IPS DF 6.9 (cell line): ENCODE results near the gene ITPK1.
"Not testable (repeated sequence)": the region's sequence is repeated elsewhere in the genome, so short reads cannot be mapped to it uniquely, and the experiment has no call there.

Experiments
- DNase-seq: peaks from one replicate; pipeline ENCODE4 v3.0.0-alpha.2; 2013; ENCODE audit warnings: low read depth, low spot score
- H3K27ac ChIP-seq: one replicate; pipeline ENCODE4 v1.5.1; 2013; ENCODE audit warnings: low read length, control low read depth
- H3K27me3 ChIP-seq: 2 replicates; pipeline ENCODE4 v1.6.1; 2013; ENCODE audit warnings: mild to moderate bottlenecking, low read length; ENCODE audit not compliant: control insufficient read depth, insufficient read depth
- H3K36me3 ChIP-seq: 2 replicates; pipeline ENCODE4 v1.6.1; 2013; ENCODE audit warnings: low read length; ENCODE audit not compliant: control insufficient read depth, insufficient read depth
- H3K4me1 ChIP-seq: 2 replicates; pipeline ENCODE4 v1.6.1; 2013; ENCODE audit warnings: low read length; ENCODE audit not compliant: control insufficient read depth, insufficient read depth
- H3K4me3 ChIP-seq: 2 replicates; pipeline ENCODE4 v1.5.1; 2013; ENCODE audit warnings: mild to moderate bottlenecking, low read length
- H3K9me3 ChIP-seq: 2 replicates; pipeline ENCODE4 v1.6.1; 2013; ENCODE audit warnings: low read length, inconsistent platforms; ENCODE audit not compliant: control insufficient read depth, insufficient read depth
- WGBS: extraction: QIAGEN DNeasy Blood & Tissue Kit; methylation state at CpG from one replicate; pipeline ENCODE4 v1.1.7; 2013; ENCODE audit warnings: mixed read lengths, missing lambda C conversion rate; ENCODE audit not compliant: insufficient read length, insufficient coverage; 5-methylcytosine and 5-hydroxymethylcytosine counted together

Gene ITPK1

DNA sequence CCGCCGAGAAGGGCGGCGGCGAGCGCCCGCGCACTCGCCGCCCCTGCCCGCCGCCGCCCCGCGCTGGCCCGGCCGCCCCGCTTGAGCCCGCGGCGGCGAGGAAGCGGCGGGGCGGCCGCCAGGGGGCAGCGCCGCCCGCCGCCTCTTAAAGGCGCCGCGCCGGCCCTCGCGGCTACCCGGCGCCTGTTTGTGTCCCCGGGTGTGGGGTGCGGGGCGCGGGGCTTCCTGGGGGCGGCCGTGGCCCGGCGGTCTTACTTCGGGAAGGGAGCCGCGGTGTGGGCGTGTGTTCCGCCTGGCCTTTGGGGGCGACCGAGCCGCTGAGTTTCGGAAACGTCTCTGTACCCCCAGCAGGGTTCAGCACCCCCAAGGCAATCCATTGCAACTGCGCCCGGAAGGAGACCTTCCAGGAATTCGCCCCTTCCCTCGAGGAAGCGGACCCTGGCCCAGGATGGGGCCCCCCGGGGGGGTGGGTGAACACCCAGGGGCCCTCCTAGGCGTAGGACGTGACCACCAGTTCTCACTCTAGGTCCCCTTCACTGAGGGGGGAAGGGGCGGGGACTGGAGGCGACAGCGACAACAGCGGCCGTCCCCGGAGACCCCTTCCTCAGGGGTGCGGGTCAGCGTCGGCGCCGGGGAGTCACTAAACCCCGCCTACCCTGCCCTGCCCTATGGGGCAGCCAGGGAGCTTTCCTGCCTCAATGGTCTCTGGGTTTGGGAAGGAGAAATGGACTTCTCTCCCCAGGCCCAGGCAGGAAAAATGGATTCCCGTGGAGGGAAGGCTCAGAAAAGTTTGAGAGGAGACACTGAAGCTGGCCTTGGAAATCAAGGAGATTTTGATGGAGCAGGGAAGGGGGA, at the start of gene ITPK1:
Gene ITPK1 (minus strand): TSS at position 105 of the 855 bp plus-strand sequence. CDS start 762 bp downstream, outside the sequence.
- Histone ChIP-seq H3K9me3 (no peaks in the 10 kb centered on the region), H3K4me1 (peaks cover 2% of the 10 kb centered on the region; the same call in 1 of the 2 replicates), H3K4me3 (peak within 1 kb of the TSS; percentile 92), H3K36me3 (no peaks in the 10 kb centered on the region), H3K27ac (no peak within 1 kb of the TSS), H3K27me3 (no peaks in the 10 kb centered on the region)
- no CpG with 5 or more reads among the region's 77 CpGs for WGBS
- no peak for DNase-seq

DNA sequence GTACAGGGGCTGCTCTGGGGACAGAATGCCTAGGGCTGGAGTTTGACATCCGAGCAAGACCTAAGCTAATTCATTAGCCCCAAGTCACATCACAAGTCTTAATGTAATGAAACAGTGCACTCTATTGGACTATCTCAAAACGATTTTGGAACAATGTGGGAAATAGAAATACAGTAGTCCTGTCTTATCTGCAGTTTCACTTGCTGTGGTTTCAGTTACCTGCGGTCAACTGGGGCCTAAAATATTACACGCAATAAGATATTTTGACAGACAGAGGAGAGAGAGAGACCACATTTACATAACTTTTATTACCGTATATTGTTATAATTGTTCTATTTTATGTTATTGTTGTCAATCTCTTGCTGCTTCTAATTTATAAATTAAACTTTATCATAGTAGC, 47.8 kb upstream of the ITPK1 start:
- no peak overlapping the region for H3K4me3 ChIP-seq
- H3K9me3 ChIP-seq, result no peaks in the 10 kb centered on the region
- WGBS, result no CpG with 5 or more reads among the region's 5 CpGs
- no peak for DNase-seq
- H3K4me1 ChIP-seq, result 0 out of 2 replicates have a peak, but pooled peaks cover 3% of the 10 kb centered on the region
- H3K27ac ChIP-seq, result no peak overlapping the region
- no peaks in the 10 kb centered on the region for H3K36me3 ChIP-seq
- H3K27me3 ChIP-seq, result no peaks in the 10 kb centered on the region

DNA sequence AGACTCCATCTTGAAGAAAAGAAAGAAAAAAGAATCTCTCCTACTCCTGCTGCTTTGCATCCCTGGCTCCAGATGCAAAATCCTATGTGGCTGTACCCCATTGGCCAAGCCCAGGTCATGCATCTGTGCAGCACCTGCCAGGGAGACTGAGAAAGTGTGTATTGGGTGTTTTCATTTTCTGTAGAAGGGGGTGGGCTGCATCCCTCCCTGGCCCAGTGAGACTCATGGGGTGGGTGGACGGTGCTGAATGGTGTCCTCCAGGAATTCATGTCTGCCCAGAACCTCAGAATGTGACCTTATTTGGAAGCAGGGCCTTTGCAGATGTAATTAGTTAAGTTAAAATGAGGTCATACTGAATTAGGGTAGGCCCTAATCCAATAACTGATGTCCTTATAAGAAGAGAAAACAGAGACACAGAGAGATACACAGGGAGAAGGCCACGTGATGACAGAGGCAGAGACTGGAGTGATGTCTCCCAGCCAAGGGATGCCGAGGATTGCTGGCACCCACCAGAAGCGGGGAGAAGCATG, 45.8 kb upstream of the ITPK1 start:
- Histone ChIP-seq H3K27me3 (no peaks in the 10 kb centered on the region), H3K27ac (no peak overlapping the region), H3K9me3 (no peaks in the 10 kb centered on the region), H3K4me3 (no peak overlapping the region), H3K36me3 (no peaks in the 10 kb centered on the region), H3K4me1 (0 out of 2 replicates have a peak, but pooled peaks cover 3% of the 10 kb centered on the region)
- no CpG with 5 or more reads among the region's 4 CpGs for WGBS
- no peak for DNase-seq

DNA sequence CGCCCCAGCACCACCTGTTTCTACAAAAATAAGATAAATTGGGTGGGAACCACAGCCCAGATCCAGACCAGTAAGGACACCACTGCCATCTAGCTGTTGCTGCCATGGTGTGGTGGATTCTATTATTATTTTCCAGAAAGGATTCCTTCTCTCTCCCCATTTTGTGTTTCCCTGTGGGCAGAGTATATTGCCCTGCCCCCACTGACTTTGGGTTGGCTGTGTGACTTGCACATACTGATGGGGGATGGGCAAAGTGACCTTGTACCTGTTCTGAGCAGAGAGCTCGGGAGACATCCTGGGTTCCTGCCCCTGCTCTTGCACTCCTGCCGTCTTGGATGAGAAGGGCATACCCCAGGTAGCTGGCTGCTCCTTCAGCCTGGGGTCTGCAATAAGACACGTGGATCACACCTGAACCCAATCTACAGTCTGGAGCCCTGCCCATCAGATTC, 44.7 kb upstream of the ITPK1 start:
- Histone ChIP-seq H3K36me3 (no peaks in the 10 kb centered on the region), H3K4me3 (no peak overlapping the region), H3K27me3 (no peaks in the 10 kb centered on the region), H3K4me1 (0 out of 2 replicates have a peak, but pooled peaks cover 3% of the 10 kb centered on the region), H3K9me3 (no peaks in the 10 kb centered on the region), H3K27ac (no peak overlapping the region)
- no CpG with 5 or more reads among the region's 4 CpGs for WGBS
- DNase-seq, result no peak

- H3K27ac ChIP-seq, DNase-seq, H3K27me3 ChIP-seq, H3K9me3 ChIP-seq, H3K4me1 ChIP-seq, H3K4me3 ChIP-seq, H3K36me3 ChIP-seq: not testable (repeated sequence)
- WGBS, result no CpG with 5 or more reads among the region's 5 CpGs
These were observed 44.1 kb upstream of the ITPK1 start for GRCh38 chr14:93159625-93160352.

- H3K4me1 ChIP-seq, DNase-seq, H3K36me3 ChIP-seq, H3K9me3 ChIP-seq, H3K4me3 ChIP-seq, H3K27ac ChIP-seq, H3K27me3 ChIP-seq: not testable (repeated sequence)
- WGBS, result no CpG with 5 or more reads among the region's 7 CpGs
These were observed 42.6 kb upstream of the ITPK1 start for GRCh38 chr14:93158349-93158748.

GRCh38 chr14:93156693-93157369, 41.1 kb upstream of the ITPK1 start:
- no peaks in the 10 kb centered on the region for H3K27me3 ChIP-seq
- DNase-seq, result no peak
- H3K4me1 ChIP-seq, result 0 out of 2 replicates have a peak, but pooled peaks cover 3% of the 10 kb centered on the region
- WGBS, result no CpG with 5 or more reads among the region's 8 CpGs
- H3K36me3 ChIP-seq, result no peaks in the 10 kb centered on the region
- no peak overlapping the region for H3K27ac ChIP-seq
- H3K4me3 ChIP-seq, result no peak overlapping the region
- H3K9me3 ChIP-seq, result no peaks in the 10 kb centered on the region

DNA sequence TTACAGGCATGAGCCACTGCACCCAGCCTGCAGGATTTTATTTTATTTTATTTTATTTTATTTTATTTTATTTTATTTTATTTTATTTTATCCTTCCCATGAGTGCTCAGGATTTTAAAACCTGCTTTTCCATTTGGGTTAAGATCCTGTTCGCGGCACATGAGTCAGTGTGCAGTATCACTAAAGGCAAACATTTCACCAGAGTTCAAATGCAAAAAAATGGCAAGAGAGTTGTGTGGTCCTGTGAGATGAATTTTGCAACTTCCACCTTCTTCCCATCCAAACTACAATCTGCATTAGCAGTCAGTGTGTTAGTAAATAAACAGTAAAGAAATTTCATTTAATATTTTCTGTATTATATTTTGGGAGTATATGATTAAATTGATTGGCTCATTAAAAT, 39.9 kb upstream of the ITPK1 start:
- H3K27me3 ChIP-seq, result no peaks in the 10 kb centered on the region
- H3K36me3 ChIP-seq, result no peaks in the 10 kb centered on the region
- H3K4me1 ChIP-seq, result 0 out of 2 replicates have a peak, but pooled peaks cover 3% of the 10 kb centered on the region
- WGBS, result no CpG with 5 or more reads among the region's 2 CpGs
- no peaks in the 10 kb centered on the region for H3K9me3 ChIP-seq
- no peak overlapping the region for H3K4me3 ChIP-seq
- H3K27ac ChIP-seq, result no peak overlapping the region
- no peak for DNase-seq

- H3K4me3 ChIP-seq, result no peak overlapping the region
- H3K27ac ChIP-seq, result no peak overlapping the region
- no peaks in the 10 kb centered on the region for H3K4me1 ChIP-seq
- WGBS, result no CpG with 5 or more reads among the region's 7 CpGs
- no peak for DNase-seq
- no peaks in the 10 kb centered on the region for H3K9me3 ChIP-seq
- H3K36me3 ChIP-seq, result no peaks in the 10 kb centered on the region
- no peaks in the 10 kb centered on the region for H3K27me3 ChIP-seq
These were observed 37.4 kb upstream of the ITPK1 start for GRCh38 chr14:93153121-93153520.
